NOMO-1 treated with dmso at 0.1 percent for 144 hours (cell line): Measurements from ENCODE around the gene KCNMA1.

Source experiments
- DNase-seq: peaks from one replicate; lab custom pipeline; 2025; ENCODE audit not compliant: unreplicated experiment; lab: John Stamatoyannopoulos, UW

Gene KCNMA1

GRCh38 chr10:77287647-77288120, 349.9 kb downstream of the KCNMA1 start:
- DNase-seq: no peak

- no peak for DNase-seq
Measured at GRCh38 chr10:77286531-77287508, 350.8 kb downstream of the KCNMA1 start.

- no peak for DNase-seq
Measured at GRCh38 chr10:77285529-77286182, 352.0 kb downstream of the KCNMA1 start.

GRCh38 chr10:77284797-77285196, 352.8 kb downstream of the KCNMA1 start:
- DNase-seq: no peak

- no peak for DNase-seq
Measured at GRCh38 chr10:77283326-77283725, 354.3 kb downstream of the KCNMA1 start.

- no peak for DNase-seq
Measured at GRCh38 chr10:77282163-77282562, 355.4 kb downstream of the KCNMA1 start.

- DNase-seq: no peak
Measured at GRCh38 chr10:77281719-77282118, 355.9 kb downstream of the KCNMA1 start.

GRCh38 chr10:77279207-77279606, 358.4 kb downstream of the KCNMA1 start:
- no peak for DNase-seq

GRCh38 chr10:77274046-77274795, 363.4 kb downstream of the KCNMA1 start:
- DNase-seq: no peak

- DNase-seq: no peak
Measured at GRCh38 chr10:77269163-77269562, 368.4 kb downstream of the KCNMA1 start.

GRCh38 chr10:77268721-77269120, 368.9 kb downstream of the KCNMA1 start:
- no peak for DNase-seq

GRCh38 chr10:77267703-77268675, 369.6 kb downstream of the KCNMA1 start:
- DNase-seq: no peak

- no peak for DNase-seq
Measured at GRCh38 chr10:77266242-77266641, 371.4 kb downstream of the KCNMA1 start.

- DNase-seq: no peak
Measured at GRCh38 chr10:77264527-77264926, 373.1 kb downstream of the KCNMA1 start.

- no peak for DNase-seq
Measured at GRCh38 chr10:77264107-77264506, 373.5 kb downstream of the KCNMA1 start.

GRCh38 chr10:77263700-77264099, 373.9 kb downstream of the KCNMA1 start:
- DNase-seq: no peak

GRCh38 chr10:77261146-77261545, 376.5 kb downstream of the KCNMA1 start:
- DNase-seq: no peak

- no peak for DNase-seq
Measured at GRCh38 chr10:77259171-77259874, 378.3 kb downstream of the KCNMA1 start.

GRCh38 chr10:77256346-77256745, 381.3 kb downstream of the KCNMA1 start:
- no peak for DNase-seq
